NCI-H69 (cell line): ENCODE results near the gene GBX1.

Source experiments
- DNase-seq: peaks from one replicate; lab custom pipeline; 2025; lab: John Stamatoyannopoulos, UW

Gene GBX1

GRCh38 chr7:151167197-151167961, at the start of gene GBX1:
TSS of gene GBX1 (minus strand) at chr7:151167694. CDS start at chr7:151167548, 146 bp downstream.
- DNase-seq: peak; percentile 77

- no peak for DNase-seq
Observed at GRCh38 chr7:151215396-151215795, 47.9 kb upstream of the GBX1 start.

- DNase-seq: no peak
Observed at GRCh38 chr7:151213826-151214225, 46.3 kb upstream of the GBX1 start.

- no peak for DNase-seq
Observed at GRCh38 chr7:151212626-151213025, 45.1 kb upstream of the GBX1 start.

GRCh38 chr7:151211155-151211772, 43.8 kb upstream of the GBX1 start:
- DNase-seq: no peak

GRCh38 chr7:151210087-151210854, 42.8 kb upstream of the GBX1 start, which contains the start of gene H2BK1:
TSS of gene H2BK1 (minus strand) at chr7:151210488. CDS start at chr7:151210318, 170 bp downstream.
- no peak for DNase-seq

GRCh38 chr7:151209588-151209987, 42.1 kb upstream of the GBX1 start:
- DNase-seq: no peak

- no peak for DNase-seq
Observed at GRCh38 chr7:151208253-151208862, 40.9 kb upstream of the GBX1 start.

- no peak for DNase-seq
Observed at GRCh38 chr7:151207804-151208203, 40.3 kb upstream of the GBX1 start.

- no peak for DNase-seq
Observed at GRCh38 chr7:151207315-151207714, 39.8 kb upstream of the GBX1 start.

- DNase-seq: no peak
Observed at GRCh38 chr7:151206914-151207313, 39.4 kb upstream of the GBX1 start.

GRCh38 chr7:151205730-151206129, 38.2 kb upstream of the GBX1 start:
- no peak for DNase-seq

GRCh38 chr7:151204383-151205032, 37.0 kb upstream of the GBX1 start:
- DNase-seq: peak; percentile 70

- no peak for DNase-seq
Observed at GRCh38 chr7:151202836-151203235, 35.3 kb upstream of the GBX1 start.

GRCh38 chr7:151201751-151202150, 34.3 kb upstream of the GBX1 start:
- no peak for DNase-seq

- no peak for DNase-seq
Observed at GRCh38 chr7:151201344-151201743, 33.9 kb upstream of the GBX1 start.

- DNase-seq: peak; percentile 88
Observed at GRCh38 chr7:151198945-151199848, 31.7 kb upstream of the GBX1 start.

GRCh38 chr7:151197932-151198331, 30.4 kb upstream of the GBX1 start:
- no peak for DNase-seq

- no peak for DNase-seq
Observed at GRCh38 chr7:151195616-151196450, 28.3 kb upstream of the GBX1 start.

- no peak for DNase-seq
Observed at GRCh38 chr7:151194188-151194587, 26.7 kb upstream of the GBX1 start.
